HG03469 (cell line): Measurements from ENCODE around the gene TRIOBP.

Source experiments
- ATAC-seq: cut with Tn5 transposase; IDR thresholded peaks from one replicate; pipeline ENCODE4 v1.9.1; 2021; ENCODE audit warnings: mild to moderate bottlenecking, moderate library complexity, moderate number of reproducible peaks; ENCODE audit not compliant: unreplicated experiment

Gene TRIOBP

GRCh38 chr22:37664249-37665101 lies 32.4 kb upstream of the TRIOBP start:
- ATAC-seq = no peak

GRCh38 chr22:37665487-37665886 lies 31.4 kb upstream of the TRIOBP start:
- ATAC-seq = no peak

- no peak for ATAC-seq
These were observed 27.3 kb upstream of the TRIOBP start for GRCh38 chr22:37669586-37669985.

- no peak for ATAC-seq
These were observed 24.5 kb upstream of the TRIOBP start for GRCh38 chr22:37672206-37672919.

GRCh38 chr22:37672920-37673455 lies 23.9 kb upstream of the TRIOBP start:
- ATAC-seq = no peak

- no peak for ATAC-seq
These were observed 22.6 kb upstream of the TRIOBP start for GRCh38 chr22:37674248-37674647.

- ATAC-seq = no peak
These were observed 21.6 kb upstream of the TRIOBP start, which contains the start of gene LGALS1 for GRCh38 chr22:37674951-37675929. Gene LGALS1, plus strand, starts transcription at chr22:37675636. Its CDS starts 67 bp downstream, at chr22:37675703.

- ATAC-seq = no peak
These were observed 20.7 kb upstream of the TRIOBP start for GRCh38 chr22:37675930-37676735.

- ATAC-seq = peak; percentile 27
These were observed 19.9 kb upstream of the TRIOBP start for GRCh38 chr22:37676736-37677492.

GRCh38 chr22:37677493-37677974 lies 19.3 kb upstream of the TRIOBP start:
- ATAC-seq = no peak

- ATAC-seq = no peak
These were observed 18.5 kb upstream of the TRIOBP start for GRCh38 chr22:37678372-37678771.

- ATAC-seq = no peak
These were observed 17.2 kb upstream of the TRIOBP start for GRCh38 chr22:37679670-37680069.

GRCh38 chr22:37680191-37680851 lies 16.5 kb upstream of the TRIOBP start:
- no peak for ATAC-seq

- ATAC-seq = no peak
These were observed 15.8 kb upstream of the TRIOBP start for GRCh38 chr22:37681001-37681424.

- ATAC-seq = no peak
These were observed 15.2 kb upstream of the TRIOBP start for GRCh38 chr22:37681556-37682049.

GRCh38 chr22:37684803-37685615 lies 11.8 kb upstream of the TRIOBP start:
- no peak for ATAC-seq
